PC-9 (cell line): ENCODE results near the gene PTPRA. TPM values are rescaled to one million over a fixed set of nuclear protein-coding genes. Genes with fewer than 3 reads are reported as not detected.

Source experiments
- BruUV-seq: library from RNA; stranded (reverse); fragments of 400-500 nt; replicated peaks from 2 replicates; lab custom pipeline; 2021; lab: Mats Ljungman, UMichigan
- CTCF ChIA-PET: fragments of 300-600 bp; sonication (Branson Sonifier 250); formaldehyde crosslinking; loops from one replicate; lab custom pipeline; 2022; ENCODE audit warnings: antibody characterized with exemption; lab: Charles Lee
- POLR2A ChIA-PET: fragments of 300-600 bp; sonication (Branson Sonifier 250); formaldehyde crosslinking; loops from one replicate; lab custom pipeline; 2022; ENCODE audit warnings: antibody characterized with exemption; ENCODE audit not compliant: unreplicated experiment; lab: Charles Lee
- DNase-seq, 2 experiments: peaks; one replicate each; pipeline versions ENCODE4 v3.0.0 to v3.0.0-alpha.2; 2015 to 2022; ENCODE audit warnings: mixed read lengths in 1 of 2
- H2AFZ ChIP-seq: fragments of 200-600 bp; sonication (generic); 2 replicates; pipeline ENCODE4 v1.8.1; 2017; ENCODE audit warnings: antibody characterized with exemption
- H3F3A ChIP-seq: fragments of 200-600 bp; sonication (generic); 2 replicates; pipeline ENCODE4 v1.8.1; 2017; ENCODE audit warnings: antibody characterized with exemption, mild to moderate bottlenecking, low read depth; ENCODE audit not compliant: insufficient read depth
- H3K27ac ChIP-seq: fragments of 200-600 bp; sonication (generic); 2 replicates; pipeline ENCODE4 v1.6.1; 2016; ENCODE audit warnings: mixed run types
- H3K27me3 ChIP-seq: fragments of 200-600 bp; sonication (generic); 2 replicates; pipeline ENCODE4 v1.6.1; 2016; ENCODE audit warnings: low read depth, mixed run types; ENCODE audit not compliant: insufficient read depth
- H3K36me3 ChIP-seq: fragments of 200-600 bp; sonication (generic); 2 replicates; pipeline ENCODE4 v1.6.1; 2016; ENCODE audit warnings: low read depth, mixed run types
- H3K4me1 ChIP-seq: fragments of 200-600 bp; sonication (generic); replicated peaks from 2 replicates; pipeline ENCODE4 v1.6.1; 2016; ENCODE audit warnings: mixed run types; ENCODE audit not compliant: insufficient read depth
- H3K4me2 ChIP-seq: fragments of 200-600 bp; sonication (generic); 2 replicates; pipeline ENCODE4 v1.6.1; 2017; ENCODE audit warnings: mixed run types
- H3K4me3 ChIP-seq: fragments of 200-600 bp; sonication (generic); 2 replicates; pipeline ENCODE4 v1.6.1; 2016; ENCODE audit warnings: mixed run types
- H3K79me2 ChIP-seq: fragments of 200-600 bp; sonication (generic); 2 replicates; pipeline ENCODE4 v1.6.1; 2017; ENCODE audit warnings: low read depth, mixed run types
- H3K9me2 ChIP-seq: fragments of 200-600 bp; sonication (generic); 2 replicates; pipeline ENCODE4 v1.8.1; 2017; ENCODE audit warnings: mild to moderate bottlenecking; ENCODE audit not compliant: insufficient read depth
- H3K9me3 ChIP-seq: fragments of 200-600 bp; sonication (generic); 2 replicates; pipeline ENCODE4 v1.8.1; 2016; ENCODE audit warnings: low read depth; ENCODE audit not compliant: insufficient read depth
- H4K20me1 ChIP-seq: fragments of 200-600 bp; sonication (generic); 2 replicates; pipeline ENCODE4 v1.8.1; 2017; ENCODE audit not compliant: insufficient read depth
- EZH2 ChIP-seq: fragments of 200-600 bp; sonication (generic); IDR thresholded peaks from 2 replicates; pipeline ENCODE4 v1.8.0; 2017; ENCODE audit warnings: antibody characterized with exemption, low read depth
- intact Hi-C: fragments of 100-400 bp; cut with micrococcal nuclease; formaldehyde crosslinking; loops from one replicate; pipeline ENCODE4 v1.10.0; 2022; ENCODE audit not compliant: unreplicated experiment
- total RNA-seq: library from RNA; stranded (reverse); gene quantifications from 2 replicates; pipeline ENCODE4 v1.2.3, GENCODE V29; 2021
- TF ChIP-seq, protein P1 (sequence below): fragments of 200-600 bp; sonication (generic); conservative IDR thresholded peaks from 2 replicates; pipeline ENCODE4 v1.6.1; 2017; ENCODE audit warnings: mixed run types, antibody characterized with exemption, mild to moderate bottlenecking, moderate library complexity

The PTPRA gene
- total RNA-seq, 1 experiment from 2014 or later, result 48.8 TPM

DNA sequence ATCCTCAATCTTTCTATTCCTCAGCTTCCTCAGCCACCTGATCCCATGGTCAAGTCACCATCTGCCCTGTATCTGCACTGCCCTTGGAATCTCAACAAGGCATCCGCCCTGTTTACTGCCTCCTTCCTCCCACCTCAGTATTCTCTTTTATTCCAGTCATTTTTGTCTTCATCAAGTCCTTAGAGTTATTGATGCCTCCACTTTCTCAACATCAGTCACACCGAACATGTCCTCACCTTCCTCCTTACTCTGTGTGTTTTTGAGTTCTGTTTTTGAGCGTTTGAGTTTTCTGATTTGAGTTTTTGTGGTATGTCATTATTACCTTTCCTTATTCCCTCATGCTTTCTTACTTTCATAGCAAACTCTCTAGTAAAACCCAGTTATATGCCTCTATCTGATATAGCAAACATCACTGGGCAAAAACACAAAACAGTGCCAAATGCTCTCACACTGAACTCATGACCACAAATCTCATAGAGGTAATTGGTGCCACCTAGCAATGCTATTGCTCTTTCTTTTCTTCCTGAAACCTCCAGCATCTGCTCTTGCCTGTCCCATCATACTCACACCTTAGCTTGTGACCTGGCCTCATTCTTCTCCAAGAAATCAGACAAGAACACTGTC lies 158.4 kb downstream of the PTPRA start:
- POLR2A ChIA-PET, result no interaction called here
- H3K4me2 ChIP-seq, result no peak overlapping the region
- BruUV-seq, result no TSS peak
- CTCF ChIA-PET, result no interaction called here
- H2AFZ ChIP-seq, result no peak overlapping the region
- H3K36me3 ChIP-seq, result no peaks in the 10 kb centered on the region; the same call in 1 of the 2 replicates
- no peaks in the 10 kb centered on the region for H3F3A ChIP-seq
- no peak for TF ChIP-seq EZH2
- TF ChIP-seq, protein P1, sequence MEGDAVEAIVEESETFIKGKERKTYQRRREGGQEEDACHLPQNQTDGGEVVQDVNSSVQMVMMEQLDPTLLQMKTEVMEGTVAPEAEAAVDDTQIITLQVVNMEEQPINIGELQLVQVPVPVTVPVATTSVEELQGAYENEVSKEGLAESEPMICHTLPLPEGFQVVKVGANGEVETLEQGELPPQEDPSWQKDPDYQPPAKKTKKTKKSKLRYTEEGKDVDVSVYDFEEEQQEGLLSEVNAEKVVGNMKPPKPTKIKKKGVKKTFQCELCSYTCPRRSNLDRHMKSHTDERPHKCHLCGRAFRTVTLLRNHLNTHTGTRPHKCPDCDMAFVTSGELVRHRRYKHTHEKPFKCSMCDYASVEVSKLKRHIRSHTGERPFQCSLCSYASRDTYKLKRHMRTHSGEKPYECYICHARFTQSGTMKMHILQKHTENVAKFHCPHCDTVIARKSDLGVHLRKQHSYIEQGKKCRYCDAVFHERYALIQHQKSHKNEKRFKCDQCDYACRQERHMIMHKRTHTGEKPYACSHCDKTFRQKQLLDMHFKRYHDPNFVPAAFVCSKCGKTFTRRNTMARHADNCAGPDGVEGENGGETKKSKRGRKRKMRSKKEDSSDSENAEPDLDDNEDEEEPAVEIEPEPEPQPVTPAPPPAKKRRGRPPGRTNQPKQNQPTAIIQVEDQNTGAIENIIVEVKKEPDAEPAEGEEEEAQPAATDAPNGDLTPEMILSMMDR, result no peak
- no peaks in the 10 kb centered on the region for H3K79me2 ChIP-seq
- no peaks in the 10 kb centered on the region for H3K9me2 ChIP-seq
- H3K4me1 ChIP-seq, result no peaks in the 10 kb centered on the region
- no peaks in the 10 kb centered on the region for H3K27me3 ChIP-seq
- no peak overlapping the region for H3K27ac ChIP-seq
- no peaks in the 10 kb centered on the region for H4K20me1 ChIP-seq
- DNase-seq, result no peak
- intact Hi-C loops, result no loop called here
- H3K4me3 ChIP-seq, result no peak overlapping the region
- no peaks in the 10 kb centered on the region for H3K9me3 ChIP-seq

GRCh38 chr20:3032624-3033023 lies 159.3 kb downstream of the PTPRA start:
- Histone ChIP-seq H3K9me2 (no peaks in the 10 kb centered on the region), H2AFZ (no peak overlapping the region), H3K4me2 (no peak overlapping the region), H3K4me3 (no peak overlapping the region), H4K20me1 (no peaks in the 10 kb centered on the region), H3K27ac (no peak overlapping the region), H3K27me3 (no peaks in the 10 kb centered on the region), H3F3A (no peaks in the 10 kb centered on the region), H3K4me1 (no peaks in the 10 kb centered on the region), H3K36me3 (no peaks in the 10 kb centered on the region; the same call in 1 of the 2 replicates), H3K9me3 (no peaks in the 10 kb centered on the region), H3K79me2 (no peaks in the 10 kb centered on the region)
- ChIA-PET POLR2A (no interaction called here), CTCF (no interaction called here)
- DNase-seq, result no peak
- intact Hi-C loops, result no loop called here
- no TSS peak for BruUV-seq
- no peak for TF ChIP-seq EZH2
- TF ChIP-seq, protein P1, result no peak

DNA sequence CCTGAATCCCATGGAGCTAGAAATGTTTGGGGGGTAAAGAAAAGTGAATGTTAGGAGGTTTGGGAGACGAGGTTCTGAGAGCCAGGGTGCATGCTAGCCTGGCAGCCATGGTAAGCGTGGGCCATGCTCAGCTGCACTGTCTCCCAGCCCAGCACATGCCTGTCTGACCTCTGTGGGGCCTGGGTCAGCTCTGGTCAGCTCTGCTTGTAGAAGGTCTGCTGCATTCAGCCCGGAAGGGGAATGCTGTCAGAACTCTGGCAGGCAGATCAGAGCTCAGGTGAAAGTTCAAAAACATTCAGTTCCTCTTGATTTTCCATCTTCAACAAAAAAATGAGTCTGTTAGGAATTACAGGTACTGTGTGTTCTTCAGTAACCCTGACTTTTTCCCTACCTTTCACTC lies 164.4 kb downstream of the PTPRA start:
- no peak for DNase-seq
- ChIA-PET POLR2A (no interaction called here), CTCF (no interaction called here)
- TF ChIP-seq EZH2, result no peak
- TF ChIP-seq, protein P1, result no peak
- no peak overlapping the region for H3K27ac ChIP-seq
- no peaks in the 10 kb centered on the region for H3K4me1 ChIP-seq
- no peak overlapping the region for H3K4me2 ChIP-seq
- no peak overlapping the region for H2AFZ ChIP-seq
- intact Hi-C loops, result no loop called here
- H4K20me1 ChIP-seq, result no peaks in the 10 kb centered on the region
- no peaks in the 10 kb centered on the region for H3K9me3 ChIP-seq
- BruUV-seq, result no TSS peak
- H3K27me3 ChIP-seq, result no peaks in the 10 kb centered on the region
- no peak overlapping the region for H3K4me3 ChIP-seq
- H3K36me3 ChIP-seq, result no peaks in the 10 kb centered on the region
- no peaks in the 10 kb centered on the region for H3K9me2 ChIP-seq
- H3K79me2 ChIP-seq, result no peaks in the 10 kb centered on the region
- H3F3A ChIP-seq, result no peaks in the 10 kb centered on the region
